Fibroblast of the conjunctiva (primary cell): Measurements from ENCODE around the gene CRKL.

Source experiments
- DNase-seq: peaks from one replicate; pipeline ENCODE4 v3.0.0-alpha.2; 2010; ENCODE audit warnings: low read depth

Gene CRKL

GRCh38 chr22:20951932-20952380 lies 34.7 kb downstream of the CRKL start:
- DNase-seq: no peak

- DNase-seq: no peak
Observed at GRCh38 chr22:20952544-20953341, 35.5 kb downstream of the CRKL start.

- DNase-seq: no peak
Observed at GRCh38 chr22:20953342-20953608, 36.1 kb downstream of the CRKL start.

- peak; percentile 29 for DNase-seq
Observed at GRCh38 chr22:20953668-20954500, 36.7 kb downstream of the CRKL start.

GRCh38 chr22:20955548-20955947 lies 38.3 kb downstream of the CRKL start:
- no peak for DNase-seq

GRCh38 chr22:20956258-20957101 lies 39.3 kb downstream of the CRKL start:
- DNase-seq: no peak

GRCh38 chr22:20957102-20957682 lies 40.0 kb downstream of the CRKL start:
- DNase-seq: no peak

- no peak for DNase-seq
Observed at GRCh38 chr22:20957683-20958431, 40.6 kb downstream of the CRKL start.

- no peak for DNase-seq
Observed at GRCh38 chr22:20959578-20960461, 42.6 kb downstream of the CRKL start.

GRCh38 chr22:20960609-20961008 lies 43.4 kb downstream of the CRKL start:
- DNase-seq: no peak

GRCh38 chr22:20962491-20962945 lies 45.3 kb downstream of the CRKL start:
- DNase-seq: no peak

- no peak for DNase-seq
Observed at GRCh38 chr22:20963201-20964052, 46.2 kb downstream of the CRKL start.

- DNase-seq: no peak
Observed at GRCh38 chr22:20964090-20964798, 47.0 kb downstream of the CRKL start.

GRCh38 chr22:20964799-20965103 lies 47.5 kb downstream of the CRKL start:
- DNase-seq: no peak

GRCh38 chr22:20965104-20965887 lies 48.1 kb downstream of the CRKL start:
- no peak for DNase-seq

GRCh38 chr22:20965888-20966855 lies 49.0 kb downstream of the CRKL start:
- DNase-seq: no peak
